WTC11 (cell line): ENCODE results near the gene TUG1. TPM values are rescaled to one million over a fixed set of nuclear protein-coding genes. Genes with fewer than 3 reads are reported as not detected.

Experiments
- AR ChIP-seq: fragments of 250-450 bp; sonication (Bioruptor Pico); IDR thresholded peaks from 2 replicates; pipeline ENCODE4 v1.9.0; 2021; ENCODE audit warnings: mild to moderate bottlenecking
- ARID4B ChIP-seq: sonication (generic); formaldehyde crosslinking; IDR thresholded peaks from 2 replicates; pipeline ENCODE4 v1.8.0; 2023; ENCODE audit warnings: missing genetic modification reagents, mild to moderate bottlenecking, borderline replicate concordance
- ATF6 ChIP-seq: sonication (generic); formaldehyde crosslinking; IDR thresholded peaks from 2 replicates; pipeline ENCODE4 v1.8.1; 2023; ENCODE audit warnings: mild to moderate bottlenecking, missing genetic modification reagents
- HMGA2 ChIP-seq: fragments of 250-450 bp; sonication (Bioruptor Pico); IDR thresholded peaks from 2 replicates; pipeline ENCODE4 v1.4.0; 2021; ENCODE audit warnings: mild to moderate bottlenecking, moderate library complexity
- KAT7 ChIP-seq: sonication (generic); formaldehyde crosslinking; IDR thresholded peaks from 2 replicates; pipeline ENCODE4 v1.8.1; 2023; ENCODE audit warnings: missing genetic modification reagents, mild to moderate bottlenecking, borderline replicate concordance
- NR1H2 ChIP-seq: sonication (generic); formaldehyde crosslinking; IDR thresholded peaks from 2 replicates; pipeline ENCODE4 v1.9.0; 2021; ENCODE audit warnings: mild to moderate bottlenecking, moderate library complexity, missing genetic modification reagents
- STAT6 ChIP-seq: sonication (generic); formaldehyde crosslinking; conservative IDR thresholded peaks from 2 replicates; pipeline ENCODE4 v1.8.1; 2023; ENCODE audit warnings: mild to moderate bottlenecking, low read depth, missing genetic modification reagents, moderate library complexity
- USF1 ChIP-seq: sonication (generic); formaldehyde crosslinking; IDR thresholded peaks from 2 replicates; pipeline ENCODE4 v1.8.0; 2022; ENCODE audit warnings: mild to moderate bottlenecking, missing genetic modification reagents
- ZNF512 ChIP-seq: sonication (generic); formaldehyde crosslinking; IDR thresholded peaks from 2 replicates; pipeline ENCODE4 v1.8.1; 2022; ENCODE audit warnings: missing genetic modification reagents, borderline replicate concordance
- total RNA-seq: library from RNA; stranded (reverse); gene quantifications from 3 replicates; pipeline ENCODE4 v1.2.3, GENCODE V29; 2021

The TUG1 gene
- total RNA-seq, 1 experiment from 2014 or later, result 105 TPM

GRCh38 chr22:30968015-30968923 is 796 bp upstream of the TUG1 start, which contains the start of gene MORC2 (continued):
- TF ChIP-seq STAT6 (0 out of 2 replicates have a peak, but pooled peaks have one; percentile 71), NR1H2 (CRISPR knock-in tag) (peak; percentile 75; the same call in 1 of the 2 replicates), USF1 (CRISPR knock-in tag) (peak; percentile 28; the same call in 1 of the 2 replicates), ARID4B (CRISPR knock-in tag) (0 out of 2 replicates have a peak, but pooled peaks have one; percentile 14), AR (CRISPR knock-in tag) (0 out of 2 replicates have a peak, but pooled peaks have one; percentile 45), KAT7 (CRISPR knock-in tag) (0 out of 2 replicates have a peak, but pooled peaks have one; percentile 95), ZNF512 (CRISPR knock-in tag) (0 out of 2 replicates have a peak, but pooled peaks have one; percentile 50), HMGA2 (CRISPR knock-in tag) (no peak), ATF6 (CRISPR knock-in tag) (0 out of 2 replicates have a peak, but pooled peaks have one; percentile 38)
- TF ChIP-seq, all 79 proteins: peak for 17
